HL-60 (cell line): ENCODE results near the gene LST1.

ENCODE experiments used
- DNase-seq, 2 experiments: peaks; one replicate each; pipeline ENCODE4 v3.0.0-alpha.2; 2010 to 2020; ENCODE audit warnings: low read depth in 1 of 2, low spot score in 1 of 2
- H3K27ac ChIP-seq: fragments of 250-450 bp; sonication (Bioruptor Pico); replicated peaks from 2 replicates; pipeline ENCODE4 v1.5.1; 2020; ENCODE audit warnings: mild to moderate bottlenecking, moderate library complexity
- H3K27me3 ChIP-seq: fragments of 250-450 bp; sonication (Bioruptor Pico); 2 replicates; pipeline ENCODE4 v1.5.1; 2021; ENCODE audit warnings: mild to moderate bottlenecking, moderate library complexity; ENCODE audit not compliant: insufficient read depth, poor library complexity, severe bottlenecking
- H3K4me3 ChIP-seq: replicated peaks from 2 replicates; pipeline ENCODE4 v1.5.1; 2011; ENCODE audit warnings: mild to moderate bottlenecking, control low read depth, low read length; ENCODE audit not compliant: insufficient read depth
- GABPA ChIP-seq: IDR thresholded peaks from 2 replicates; pipeline ENCODE4 v1.6.1; 2012; ENCODE audit warnings: low read depth
- POLR2AphosphoS5 ChIP-seq: IDR thresholded peaks from 2 replicates; pipeline ENCODE4 v1.6.1; 2012; ENCODE audit warnings: low read depth
- SPI1 ChIP-seq: IDR thresholded peaks from 2 replicates; pipeline ENCODE4 v1.6.1; 2012; ENCODE audit warnings: low read depth, mild to moderate bottlenecking, borderline replicate concordance
- TF ChIP-seq, protein P1 (sequence below): IDR thresholded peaks from 2 replicates; pipeline ENCODE4 v1.6.1; 2012; ENCODE audit warnings: low read depth; ENCODE audit not compliant: insufficient replicate concordance
- TF ChIP-seq, protein P2 (sequence below): IDR thresholded peaks from one replicate; pipeline ENCODE4 v1.5.1; 2011; ENCODE audit warnings: low read length, control low read depth, inconsistent platforms; ENCODE audit not compliant: insufficient read depth

LST1 gene

DNA sequence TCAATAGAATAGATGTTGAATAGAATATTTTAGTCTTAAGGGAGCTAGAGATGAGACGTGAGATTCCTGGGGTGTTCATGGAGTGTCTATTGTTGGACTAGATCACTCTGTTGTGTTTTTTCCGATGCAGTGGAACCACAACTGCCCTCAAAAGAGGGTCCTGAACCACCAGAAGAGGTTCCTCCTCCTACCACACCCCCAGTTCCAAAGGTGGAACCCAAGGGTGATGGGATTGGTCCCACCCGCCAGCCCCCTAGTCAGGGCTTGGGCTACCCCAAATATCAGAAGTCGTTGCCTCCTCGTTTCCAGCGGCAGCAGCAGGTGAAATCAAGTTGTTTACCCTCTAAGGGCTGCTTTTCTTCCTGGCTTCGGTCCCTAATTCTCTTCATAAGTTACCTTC lies 42.9 kb downstream of the LST1 start:
- H3K27ac ChIP-seq: no peak overlapping the region
- no peak overlapping the region for H3K4me3 ChIP-seq
- DNase-seq: no peak
- TF ChIP-seq GABPA: no peak
- TF ChIP-seq SPI1: no peak
- H3K27me3 ChIP-seq: no peaks in the 10 kb centered on the region

DNA sequence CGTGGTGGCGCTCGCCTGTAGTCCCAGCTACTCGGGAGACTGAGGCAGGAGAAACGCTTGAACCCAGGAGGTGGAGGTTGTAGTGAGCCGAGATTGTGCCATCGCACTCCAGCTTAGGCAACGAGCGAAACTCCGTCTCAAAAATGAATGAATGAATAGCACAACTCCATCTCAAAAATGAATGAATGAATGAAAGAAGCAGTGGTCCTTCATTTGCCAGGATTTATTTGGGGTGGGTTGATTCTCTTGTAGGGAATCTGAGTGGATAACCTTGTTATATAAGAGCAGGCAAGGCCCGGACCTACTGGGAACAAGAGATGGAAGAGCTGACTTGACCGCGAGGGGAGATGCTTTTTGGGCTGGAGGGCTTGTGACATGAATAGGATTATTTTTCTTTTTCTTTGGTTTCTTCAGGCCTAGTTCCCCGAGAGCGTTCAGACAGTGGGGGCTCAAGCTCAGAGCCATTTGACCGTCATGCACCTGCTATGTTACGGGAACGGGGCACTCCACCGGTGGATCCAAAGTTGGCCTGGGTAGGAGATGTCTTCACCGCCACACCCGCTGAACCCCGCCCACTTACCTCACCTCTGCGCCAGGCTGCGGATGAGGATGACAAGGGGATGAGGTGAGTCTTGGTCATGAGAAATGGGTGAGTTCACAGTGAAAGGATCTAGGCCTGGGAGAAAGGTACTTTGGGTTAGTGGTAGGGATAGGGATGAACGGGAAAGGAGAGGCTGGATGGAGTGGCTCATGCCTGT lies 44.3 kb downstream of the LST1 start:
- TF ChIP-seq POLR2AphosphoS5 (0 out of 2 replicates have a peak, but pooled peaks have one; percentile 16), GABPA (no peak), SPI1 (no peak)
- TF ChIP-seq, protein P1, sequence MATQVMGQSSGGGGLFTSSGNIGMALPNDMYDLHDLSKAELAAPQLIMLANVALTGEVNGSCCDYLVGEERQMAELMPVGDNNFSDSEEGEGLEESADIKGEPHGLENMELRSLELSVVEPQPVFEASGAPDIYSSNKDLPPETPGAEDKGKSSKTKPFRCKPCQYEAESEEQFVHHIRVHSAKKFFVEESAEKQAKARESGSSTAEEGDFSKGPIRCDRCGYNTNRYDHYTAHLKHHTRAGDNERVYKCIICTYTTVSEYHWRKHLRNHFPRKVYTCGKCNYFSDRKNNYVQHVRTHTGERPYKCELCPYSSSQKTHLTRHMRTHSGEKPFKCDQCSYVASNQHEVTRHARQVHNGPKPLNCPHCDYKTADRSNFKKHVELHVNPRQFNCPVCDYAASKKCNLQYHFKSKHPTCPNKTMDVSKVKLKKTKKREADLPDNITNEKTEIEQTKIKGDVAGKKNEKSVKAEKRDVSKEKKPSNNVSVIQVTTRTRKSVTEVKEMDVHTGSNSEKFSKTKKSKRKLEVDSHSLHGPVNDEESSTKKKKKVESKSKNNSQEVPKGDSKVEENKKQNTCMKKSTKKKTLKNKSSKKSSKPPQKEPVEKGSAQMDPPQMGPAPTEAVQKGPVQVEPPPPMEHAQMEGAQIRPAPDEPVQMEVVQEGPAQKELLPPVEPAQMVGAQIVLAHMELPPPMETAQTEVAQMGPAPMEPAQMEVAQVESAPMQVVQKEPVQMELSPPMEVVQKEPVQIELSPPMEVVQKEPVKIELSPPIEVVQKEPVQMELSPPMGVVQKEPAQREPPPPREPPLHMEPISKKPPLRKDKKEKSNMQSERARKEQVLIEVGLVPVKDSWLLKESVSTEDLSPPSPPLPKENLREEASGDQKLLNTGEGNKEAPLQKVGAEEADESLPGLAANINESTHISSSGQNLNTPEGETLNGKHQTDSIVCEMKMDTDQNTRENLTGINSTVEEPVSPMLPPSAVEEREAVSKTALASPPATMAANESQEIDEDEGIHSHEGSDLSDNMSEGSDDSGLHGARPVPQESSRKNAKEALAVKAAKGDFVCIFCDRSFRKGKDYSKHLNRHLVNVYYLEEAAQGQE: no peak
- TF ChIP-seq, protein P2, sequence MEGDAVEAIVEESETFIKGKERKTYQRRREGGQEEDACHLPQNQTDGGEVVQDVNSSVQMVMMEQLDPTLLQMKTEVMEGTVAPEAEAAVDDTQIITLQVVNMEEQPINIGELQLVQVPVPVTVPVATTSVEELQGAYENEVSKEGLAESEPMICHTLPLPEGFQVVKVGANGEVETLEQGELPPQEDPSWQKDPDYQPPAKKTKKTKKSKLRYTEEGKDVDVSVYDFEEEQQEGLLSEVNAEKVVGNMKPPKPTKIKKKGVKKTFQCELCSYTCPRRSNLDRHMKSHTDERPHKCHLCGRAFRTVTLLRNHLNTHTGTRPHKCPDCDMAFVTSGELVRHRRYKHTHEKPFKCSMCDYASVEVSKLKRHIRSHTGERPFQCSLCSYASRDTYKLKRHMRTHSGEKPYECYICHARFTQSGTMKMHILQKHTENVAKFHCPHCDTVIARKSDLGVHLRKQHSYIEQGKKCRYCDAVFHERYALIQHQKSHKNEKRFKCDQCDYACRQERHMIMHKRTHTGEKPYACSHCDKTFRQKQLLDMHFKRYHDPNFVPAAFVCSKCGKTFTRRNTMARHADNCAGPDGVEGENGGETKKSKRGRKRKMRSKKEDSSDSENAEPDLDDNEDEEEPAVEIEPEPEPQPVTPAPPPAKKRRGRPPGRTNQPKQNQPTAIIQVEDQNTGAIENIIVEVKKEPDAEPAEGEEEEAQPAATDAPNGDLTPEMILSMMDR: no peak
- no peaks in the 10 kb centered on the region for H3K27me3 ChIP-seq
- no peak overlapping the region for H3K4me3 ChIP-seq
- DNase-seq: no peak
- H3K27ac ChIP-seq: no peak overlapping the region

DNA sequence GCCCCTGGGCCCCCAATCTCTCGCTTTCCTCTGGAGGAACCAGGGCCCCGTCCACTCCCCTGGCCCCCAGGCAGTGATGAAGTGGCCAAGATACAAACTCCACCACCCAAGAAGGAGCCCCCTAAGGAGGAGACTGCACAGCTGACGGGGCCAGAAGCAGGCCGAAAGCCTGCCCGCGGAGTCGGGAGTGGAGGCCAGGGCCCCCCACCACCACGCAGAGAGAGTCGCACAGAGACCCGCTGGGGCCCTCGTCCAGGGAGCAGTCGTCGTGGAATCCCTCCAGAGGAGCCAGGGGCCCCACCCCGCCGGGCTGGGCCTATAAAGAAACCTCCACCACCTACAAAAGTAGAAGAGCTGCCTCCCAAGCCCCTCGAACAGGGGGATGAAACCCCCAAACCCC lies 45.1 kb downstream of the LST1 start:
- DNase-seq: no peak
- no peak for TF ChIP-seq POLR2AphosphoS5
- TF ChIP-seq, protein P1: no peak
- no peak for TF ChIP-seq SPI1
- no peak for TF ChIP-seq GABPA
- TF ChIP-seq, protein P2: no peak
- Histone ChIP-seq H3K27ac (no peak overlapping the region), H3K4me3 (no peak overlapping the region), H3K27me3 (no peaks in the 10 kb centered on the region)

DNA sequence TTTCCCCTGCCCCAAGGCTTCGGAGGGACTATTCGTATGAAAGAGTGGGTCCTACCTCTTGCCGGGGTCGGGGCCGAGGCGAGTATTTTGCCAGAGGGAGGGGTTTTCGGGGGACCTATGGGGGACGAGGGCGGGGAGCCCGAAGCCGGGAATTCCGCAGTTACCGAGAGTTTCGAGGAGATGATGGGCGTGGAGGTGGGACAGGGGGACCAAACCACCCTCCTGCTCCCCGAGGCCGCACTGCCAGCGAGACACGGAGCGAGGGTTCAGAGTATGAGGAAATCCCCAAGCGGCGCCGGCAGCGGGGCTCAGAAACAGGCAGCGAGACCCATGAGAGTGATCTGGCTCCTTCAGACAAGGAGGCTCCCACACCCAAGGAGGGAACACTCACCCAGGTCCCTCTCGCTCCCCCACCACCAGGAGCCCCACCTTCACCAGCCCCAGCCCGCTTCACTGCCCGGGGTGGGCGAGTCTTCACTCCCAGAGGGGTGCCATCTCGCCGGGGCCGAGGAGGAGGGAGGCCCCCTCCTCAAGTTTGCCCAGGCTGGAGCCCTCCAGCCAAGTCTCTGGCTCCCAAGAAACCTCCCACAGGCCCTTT lies 45.7 kb downstream of the LST1 start:
- Histone ChIP-seq H3K27me3 (no peaks in the 10 kb centered on the region), H3K4me3 (no peak overlapping the region), H3K27ac (no peak overlapping the region)
- TF ChIP-seq, protein P2: no peak
- TF ChIP-seq SPI1: no peak
- TF ChIP-seq, protein P1: no peak
- TF ChIP-seq POLR2AphosphoS5: no peak
- no peak for TF ChIP-seq GABPA
- no peak for DNase-seq
